SU-DHL-6 (cell line): ENCODE results near the gene CCDC28A.

Experiments
- H2AFZ ChIP-seq: fragments of 200-600 bp; sonication (generic); 2 replicates; pipeline ENCODE4 v1.6.1; 2014; ENCODE audit warnings: low read depth, mild to moderate bottlenecking, moderate library complexity, mixed read lengths, antibody characterized with exemption, low read length; ENCODE audit not compliant: severe bottlenecking
- H3F3A ChIP-seq: fragments of 200-600 bp; shearing (Covaris generic); 2 replicates; pipeline ENCODE4 v1.6.0; 2016; ENCODE audit warnings: antibody characterized with exemption, mild to moderate bottlenecking; ENCODE audit not compliant: insufficient read depth
- H3K27ac ChIP-seq: fragments of 200-600 bp; sonication (generic); 2 replicates; pipeline ENCODE4 v1.5.1; 2016; ENCODE audit warnings: low read depth, mild to moderate bottlenecking, low read length, moderate library complexity, mixed read lengths
- H3K27me3 ChIP-seq: fragments of 200-600 bp; sonication (generic), shearing (Covaris generic); 2 replicates; pipeline ENCODE4 v1.6.0; 2014; ENCODE audit warnings: mild to moderate bottlenecking, low read length
- H3K36me3 ChIP-seq: fragments of 200-600 bp; sonication (generic); 2 replicates; pipeline ENCODE4 v1.6.1; 2014; ENCODE audit warnings: mild to moderate bottlenecking, low read length, mixed read lengths
- H3K4me2 ChIP-seq: fragments of 300-600, 200-600 bp; shearing (Covaris generic), sonication (generic); 2 replicates; pipeline ENCODE4 v1.6.0; 2014; ENCODE audit warnings: low read length, low read depth, mild to moderate bottlenecking; ENCODE audit not compliant: poor library complexity, severe bottlenecking
- H3K4me3 ChIP-seq: fragments of 200-600 bp; sonication (generic); 2 replicates; pipeline ENCODE4 v1.5.1; 2014; ENCODE audit warnings: antibody characterized with exemption, low read length, mild to moderate bottlenecking, mixed read lengths; ENCODE audit not compliant: insufficient read depth, poor library complexity, severe bottlenecking
- H3K79me2 ChIP-seq: fragments of 200-600 bp; sonication (generic); 2 replicates; pipeline ENCODE4 v1.6.1; 2014; ENCODE audit warnings: mild to moderate bottlenecking, low read length, moderate library complexity; ENCODE audit not compliant: insufficient read depth
- H3K9ac ChIP-seq: fragments of 200-600 bp; sonication (generic); 2 replicates; pipeline ENCODE4 v1.7.0; 2014; ENCODE audit warnings: mild to moderate bottlenecking, low read length
- H3K9me2 ChIP-seq: fragments of 200-600 bp; sonication (generic); replicated peaks from 2 replicates; pipeline ENCODE4 v1.6.1; 2014; ENCODE audit warnings: low read length; ENCODE audit not compliant: insufficient read depth
- H3K9me3 ChIP-seq: fragments of 200-600 bp; sonication (generic); 2 replicates; pipeline ENCODE4 v1.6.1; 2014; ENCODE audit warnings: low read length, mixed read lengths; ENCODE audit not compliant: insufficient read depth
- H4K20me1 ChIP-seq: fragments of 200-600 bp; sonication (generic); 2 replicates; pipeline ENCODE4 v1.6.1; 2014; ENCODE audit warnings: low read depth, mild to moderate bottlenecking, antibody characterized with exemption, low read length, moderate library complexity, mixed read lengths
- EZH2phosphoT487 ChIP-seq: fragments of 200-600 bp; sonication (generic), shearing (Covaris generic); conservative IDR thresholded peaks from 2 replicates; pipeline ENCODE4 v1.6.1; 2018; ENCODE audit warnings: mild to moderate bottlenecking, antibody characterized with exemption, low read length, moderate library complexity, mixed read lengths
- TF ChIP-seq, protein P1 (sequence below): fragments of 200-600 bp; sonication (generic); IDR thresholded peaks from one replicate; pipeline ENCODE4 v1.5.1; 2017; ENCODE audit warnings: antibody characterized with exemption, mild to moderate bottlenecking, low read length, moderate library complexity; ENCODE audit not compliant: insufficient read depth, poor library complexity, severe bottlenecking

CCDC28A gene

DNA sequence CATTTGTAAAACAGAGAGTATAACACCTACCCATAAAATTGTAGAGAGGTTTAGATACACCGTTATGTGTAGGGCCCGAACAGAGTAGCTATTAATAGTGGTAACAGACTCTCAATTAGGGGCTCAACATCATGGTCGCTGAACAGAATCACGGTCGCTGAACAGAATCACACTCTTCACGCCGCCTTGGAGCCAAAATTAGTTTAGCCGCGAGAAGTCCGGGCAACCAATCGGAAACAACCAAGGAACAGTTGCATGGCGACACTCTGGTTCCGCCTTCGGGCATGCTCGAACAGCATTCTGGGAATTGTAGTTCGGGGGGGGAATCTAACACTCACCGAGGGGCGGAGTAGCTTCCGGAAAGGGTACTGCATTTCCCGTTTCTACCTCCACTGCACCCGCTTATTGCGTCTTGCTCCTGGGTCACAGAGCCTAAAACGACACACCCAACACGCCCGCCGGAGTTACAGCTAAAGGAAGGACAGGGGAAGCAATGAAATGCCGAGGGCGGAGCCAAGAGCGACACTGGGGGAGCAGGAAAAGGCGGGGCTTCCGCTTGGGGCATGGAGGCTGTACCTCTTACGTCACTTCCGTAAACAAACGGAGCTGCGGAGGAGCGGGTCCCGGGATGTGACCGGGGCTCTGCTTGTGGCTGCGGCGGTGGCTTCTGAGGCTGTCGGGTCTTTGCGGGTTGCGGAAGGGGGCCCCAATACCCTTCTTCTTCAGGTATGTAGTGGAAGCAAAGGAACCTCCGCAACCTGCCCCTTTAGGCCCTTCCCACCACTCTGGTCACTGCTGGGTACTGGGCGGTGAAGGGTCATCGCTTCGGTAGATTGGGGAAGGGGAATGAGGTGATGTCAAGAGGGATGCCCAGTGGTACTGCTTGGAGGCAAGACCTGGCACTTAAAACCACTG, at the start of gene CCDC28A:
Gene CCDC28A, plus strand, starts transcription at position 593 of the 915 bp plus-strand sequence. CDS start 2,352 bp downstream, outside the sequence.
- H3K36me3 ChIP-seq: no peaks in the 10 kb centered on the region
- H3K27ac ChIP-seq: peak within 1 kb of the TSS; percentile 91
- no peaks in the 10 kb centered on the region for H4K20me1 ChIP-seq
- peak within 1 kb of the TSS; percentile 85 for H3K9ac ChIP-seq
- no peaks in the 10 kb centered on the region for H3F3A ChIP-seq
- H3K79me2 ChIP-seq: no peaks in the 10 kb centered on the region; the same call in 1 of the 2 replicates
- TF ChIP-seq, protein P1, sequence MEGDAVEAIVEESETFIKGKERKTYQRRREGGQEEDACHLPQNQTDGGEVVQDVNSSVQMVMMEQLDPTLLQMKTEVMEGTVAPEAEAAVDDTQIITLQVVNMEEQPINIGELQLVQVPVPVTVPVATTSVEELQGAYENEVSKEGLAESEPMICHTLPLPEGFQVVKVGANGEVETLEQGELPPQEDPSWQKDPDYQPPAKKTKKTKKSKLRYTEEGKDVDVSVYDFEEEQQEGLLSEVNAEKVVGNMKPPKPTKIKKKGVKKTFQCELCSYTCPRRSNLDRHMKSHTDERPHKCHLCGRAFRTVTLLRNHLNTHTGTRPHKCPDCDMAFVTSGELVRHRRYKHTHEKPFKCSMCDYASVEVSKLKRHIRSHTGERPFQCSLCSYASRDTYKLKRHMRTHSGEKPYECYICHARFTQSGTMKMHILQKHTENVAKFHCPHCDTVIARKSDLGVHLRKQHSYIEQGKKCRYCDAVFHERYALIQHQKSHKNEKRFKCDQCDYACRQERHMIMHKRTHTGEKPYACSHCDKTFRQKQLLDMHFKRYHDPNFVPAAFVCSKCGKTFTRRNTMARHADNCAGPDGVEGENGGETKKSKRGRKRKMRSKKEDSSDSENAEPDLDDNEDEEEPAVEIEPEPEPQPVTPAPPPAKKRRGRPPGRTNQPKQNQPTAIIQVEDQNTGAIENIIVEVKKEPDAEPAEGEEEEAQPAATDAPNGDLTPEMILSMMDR: no peak
- no peak for TF ChIP-seq EZH2phosphoT487
- H3K4me3 ChIP-seq: peak within 1 kb of the TSS; percentile 84
- H3K4me2 ChIP-seq: peak within 1 kb of the TSS; percentile 87
- H3K9me3 ChIP-seq: no peaks in the 10 kb centered on the region
- H3K9me2 ChIP-seq: no peaks in the 10 kb centered on the region
- peak within 1 kb of the TSS; percentile 88 for H2AFZ ChIP-seq
- no peaks in the 10 kb centered on the region for H3K27me3 ChIP-seq

DNA sequence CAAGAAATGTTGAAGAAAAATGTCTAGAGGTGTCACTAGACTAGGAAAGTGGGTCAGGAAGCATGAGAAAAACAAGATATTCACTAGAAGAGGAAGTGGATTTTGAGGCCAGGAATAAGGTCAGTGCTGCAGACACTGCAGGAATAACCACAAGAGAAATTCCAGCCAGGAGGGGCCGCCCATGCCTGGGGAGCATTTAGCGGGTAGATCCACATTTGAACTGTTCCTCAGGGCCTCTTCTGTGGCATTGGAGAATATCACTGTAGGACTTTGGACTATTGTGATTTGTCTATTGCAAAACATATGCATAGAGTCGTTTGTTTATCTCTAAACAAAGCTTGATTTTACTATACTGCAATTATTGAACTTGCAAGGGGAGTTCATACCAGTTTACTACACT, 49.6 kb upstream of the CCDC28A start:
- Histone ChIP-seq H4K20me1 (no peaks in the 10 kb centered on the region), H3K79me2 (no peaks in the 10 kb centered on the region), H3K27ac (no peak overlapping the region), H3K4me2 (no peak overlapping the region), H3K4me3 (no peak overlapping the region), H2AFZ (no peak overlapping the region), H3K9me2 (no peaks in the 10 kb centered on the region), H3K9ac (no peak overlapping the region), H3K9me3 (no peaks in the 10 kb centered on the region), H3K36me3 (no peaks in the 10 kb centered on the region), H3F3A (no peaks in the 10 kb centered on the region), H3K27me3 (no peaks in the 10 kb centered on the region)
- TF ChIP-seq, protein P1: no peak

DNA sequence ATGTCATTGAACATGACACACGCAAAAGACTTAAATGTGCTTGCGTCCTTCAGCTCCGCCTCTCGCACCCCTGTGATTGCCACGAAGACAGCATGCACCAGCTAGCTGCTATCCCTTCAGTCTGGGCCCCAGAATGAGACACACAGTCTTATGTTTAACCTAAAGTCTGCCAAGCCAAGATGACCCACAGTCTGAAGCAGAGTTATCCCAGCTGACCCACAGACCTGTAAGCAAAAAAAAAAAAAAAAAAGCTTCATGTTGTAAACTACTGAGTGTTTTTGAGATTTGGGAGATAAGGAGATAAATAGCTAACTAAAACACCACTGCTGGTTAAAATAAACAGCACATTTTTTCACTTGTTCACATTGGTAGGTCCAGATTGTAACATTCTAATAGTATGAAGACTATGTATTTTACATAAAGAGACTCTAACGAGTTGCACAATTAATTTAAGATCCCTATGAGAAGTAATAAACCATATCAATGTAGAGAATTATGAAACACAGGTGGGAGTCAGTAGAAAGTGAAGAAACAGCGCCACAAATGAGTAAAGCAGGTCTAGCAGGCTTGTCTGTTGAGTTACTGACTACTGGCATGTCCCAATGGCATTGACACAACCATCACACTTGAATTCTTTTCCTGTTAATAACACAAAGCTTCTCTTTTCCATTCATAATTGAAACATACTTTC, 47.4 kb upstream of the CCDC28A start:
- H3K27me3 ChIP-seq: no peaks in the 10 kb centered on the region
- no peaks in the 10 kb centered on the region for H3K79me2 ChIP-seq
- no peak overlapping the region for H2AFZ ChIP-seq
- H3K4me3 ChIP-seq: no peak overlapping the region
- H3K36me3 ChIP-seq: no peaks in the 10 kb centered on the region
- H3K27ac ChIP-seq: no peak overlapping the region
- no peaks in the 10 kb centered on the region for H4K20me1 ChIP-seq
- H3K9me2 ChIP-seq: no peaks in the 10 kb centered on the region
- no peak overlapping the region for H3K9ac ChIP-seq
- H3K9me3 ChIP-seq: no peaks in the 10 kb centered on the region
- TF ChIP-seq, protein P1: no peak
- TF ChIP-seq EZH2phosphoT487: no peak
- no peaks in the 10 kb centered on the region for H3F3A ChIP-seq
- no peak overlapping the region for H3K4me2 ChIP-seq
